H9 (cell line): ENCODE measurements around the gene PARP16. TPM values are rescaled to one million over a fixed set of nuclear protein-coding genes. Genes with fewer than 3 reads are reported as not detected.
A peak's percentile ranks its signal among the peaks of the same experiment; 100 is the strongest.
"Not testable (repeated sequence)": the region's sequence is repeated elsewhere in the genome, so short reads cannot be mapped to it uniquely, and the experiment has no call there.

Experiments
- DNase-seq: peaks from one replicate; pipeline ENCODE4 v3.0.0-alpha.2; 2017
- H2AFZ ChIP-seq: one replicate; pipeline ENCODE4 v1.6.1; 2013; ENCODE audit warnings: mild to moderate bottlenecking, low read length, control low read depth, moderate library complexity
- H2AK5ac ChIP-seq: 2 replicates; pipeline ENCODE4 v1.6.1; 2013; ENCODE audit warnings: low read length, control low read depth, mixed read lengths; ENCODE audit not compliant: insufficient read length
- H2BK120ac ChIP-seq: one replicate; pipeline ENCODE4 v1.6.1; 2013; ENCODE audit warnings: low read depth, mild to moderate bottlenecking, low read length, control low read depth, inconsistent platforms; ENCODE audit not compliant: poor library complexity, severe bottlenecking
- H2BK12ac ChIP-seq: 2 replicates; pipeline ENCODE4 v1.6.1; 2013; ENCODE audit warnings: low read length, control low read depth, mixed read lengths, low read depth; ENCODE audit not compliant: insufficient read length
- H2BK15ac ChIP-seq: 2 replicates; pipeline ENCODE4 v1.6.1; 2013; ENCODE audit warnings: low read depth, low read length, control low read depth
- H2BK20ac ChIP-seq: one replicate; pipeline ENCODE4 v1.6.1; 2013; ENCODE audit warnings: low read depth, mild to moderate bottlenecking, low read length, control low read depth, inconsistent platforms; ENCODE audit not compliant: poor library complexity, severe bottlenecking
- H2BK5ac ChIP-seq: 2 replicates; pipeline ENCODE4 v1.6.1; 2013; ENCODE audit warnings: low read length, control low read depth, mixed read lengths; ENCODE audit not compliant: insufficient read length
- H3K14ac ChIP-seq: 2 replicates; pipeline ENCODE4 v1.6.1; 2013; ENCODE audit warnings: low read length, control low read depth; ENCODE audit not compliant: insufficient read depth
- H3K18ac ChIP-seq: 2 replicates; pipeline ENCODE4 v1.6.1; 2013; ENCODE audit warnings: low read depth, mild to moderate bottlenecking, mixed read lengths, low read length, control low read depth; ENCODE audit not compliant: insufficient read length
- H3K23ac ChIP-seq: 2 replicates; pipeline ENCODE4 v1.6.1; 2013; ENCODE audit warnings: low read length, control low read depth, mixed read lengths, low read depth; ENCODE audit not compliant: insufficient read length
- H3K23me2 ChIP-seq: 2 replicates; pipeline ENCODE4 v1.6.1; 2013; ENCODE audit warnings: low read depth, mild to moderate bottlenecking, mixed read lengths, low read length, control low read depth; ENCODE audit not compliant: insufficient read length, poor library complexity, severe bottlenecking
- H3K27ac ChIP-seq: 2 replicates; pipeline ENCODE4 v1.5.1; 2013; ENCODE audit warnings: low read length, control low read depth, mixed read lengths, low read depth; ENCODE audit not compliant: insufficient read length
- H3K27me3 ChIP-seq: 2 replicates; pipeline ENCODE4 v1.6.1; 2013; ENCODE audit warnings: low read length, control low read depth, inconsistent platforms; ENCODE audit not compliant: insufficient read depth
- H3K4ac ChIP-seq: 2 replicates; pipeline ENCODE4 v1.6.1; 2013; ENCODE audit warnings: low read depth, mild to moderate bottlenecking, control low read depth, inconsistent platforms, low read length, moderate library complexity
- H3K4me1 ChIP-seq: 2 replicates; pipeline ENCODE4 v1.6.1; 2013; ENCODE audit warnings: low read length, control low read depth, inconsistent platforms; ENCODE audit not compliant: insufficient read depth
- H3K4me2 ChIP-seq: 2 replicates; pipeline ENCODE4 v1.6.1; 2013; ENCODE audit warnings: low read length, control low read depth, mixed read lengths; ENCODE audit not compliant: insufficient read length, insufficient read depth
- H3K56ac ChIP-seq: 2 replicates; pipeline ENCODE4 v1.6.1; 2013; ENCODE audit warnings: low read depth, mild to moderate bottlenecking, mixed read lengths, low read length, control low read depth; ENCODE audit not compliant: insufficient read length
- H3K79me1 ChIP-seq: 2 replicates; pipeline ENCODE4 v1.6.1; 2013; ENCODE audit warnings: low read depth, mild to moderate bottlenecking, moderate library complexity, low read length, control low read depth, inconsistent platforms; ENCODE audit not compliant: insufficient read depth, poor library complexity, severe bottlenecking
- H3K79me2 ChIP-seq: 2 replicates; pipeline ENCODE4 v1.6.1; 2013; ENCODE audit warnings: low read length, control low read depth, inconsistent platforms; ENCODE audit not compliant: insufficient read depth
- H3K9ac ChIP-seq: 2 replicates; pipeline ENCODE4 v1.6.1; 2013; ENCODE audit warnings: low read length, control low read depth, mixed read lengths; ENCODE audit not compliant: insufficient read length; ENCODE audit errors: extremely low read depth
- H3K9me3 ChIP-seq: one replicate; pipeline ENCODE4 v1.6.1; 2013; ENCODE audit warnings: low read depth, low read length, inconsistent platforms; ENCODE audit not compliant: control insufficient read depth
- H3T11ph ChIP-seq: one replicate; pipeline ENCODE4 v1.6.1; 2013; ENCODE audit warnings: mild to moderate bottlenecking, low read length, control low read depth, inconsistent platforms
- H4K20me1 ChIP-seq: one replicate; pipeline ENCODE4 v1.6.1; 2013; ENCODE audit not compliant: control insufficient read depth, insufficient read length, insufficient read depth
- H4K5ac ChIP-seq: 2 replicates; pipeline ENCODE4 v1.6.1; 2013; ENCODE audit warnings: low read depth, mild to moderate bottlenecking, mixed read lengths, low read length, control low read depth; ENCODE audit not compliant: insufficient read length
- H4K8ac ChIP-seq: replicated peaks from 2 replicates; pipeline ENCODE4 v1.6.1; 2013; ENCODE audit warnings: low read length, control low read depth, mixed read lengths, low read depth; ENCODE audit not compliant: insufficient read length
- H4K91ac ChIP-seq: 2 replicates; pipeline ENCODE4 v1.6.1; 2013; ENCODE audit warnings: low read depth, mild to moderate bottlenecking, moderate library complexity, mixed read lengths, low read length, control low read depth; ENCODE audit not compliant: insufficient read length
- H3K27ac Mint-ChIP-seq, 3 experiments: 2 replicates in 2 of 3; 3 replicates in 1 of 3; pipeline ENCODE4 v1.8.0; 2020 to 2021; ENCODE audit warnings: mixed read lengths in 3 of 3, mild to moderate bottlenecking in 1 of 3, moderate library complexity in 1 of 3
- H3K27me3 Mint-ChIP-seq: 2 replicates; pipeline ENCODE4 v1.8.0; 2021; ENCODE audit warnings: low read depth, mild to moderate bottlenecking, moderate library complexity, mixed read lengths
- H3K36me3 Mint-ChIP-seq, 3 experiments: 2 replicates in 2 of 3; 3 replicates in 1 of 3; pipeline ENCODE4 v1.8.0; 2020 to 2021; ENCODE audit warnings: low read depth in 3 of 3, mixed read lengths in 3 of 3; ENCODE audit not compliant: insufficient read depth in 1 of 3
- H3K4me1 Mint-ChIP-seq, 2 experiments: 2 replicates each; pipeline ENCODE4 v1.8.0; 2020; ENCODE audit warnings: mixed read lengths in 2 of 2
- H3K4me3 Mint-ChIP-seq, 2 experiments: 2 replicates in 1 of 2; 3 replicates in 1 of 2; pipeline ENCODE4 v1.8.0; 2020 to 2021; ENCODE audit warnings: mild to moderate bottlenecking in 2 of 2, mixed read lengths in 2 of 2, moderate library complexity in 1 of 2
- H3K9me3 Mint-ChIP-seq, 2 experiments: 2 replicates in 1 of 2; 3 replicates in 1 of 2; pipeline ENCODE4 v1.8.0; 2020; ENCODE audit warnings: mild to moderate bottlenecking in 2 of 2, mixed read lengths in 2 of 2, moderate library complexity in 1 of 2
- WGBS: extraction: QIAGEN DNeasy Blood & Tissue Kit; methylation state at CpG from one replicate; pipeline ENCODE4 v1.1.7; 2013; ENCODE audit warnings: missing lambda C conversion rate, low lambda C conversion rate, mixed read lengths; ENCODE audit not compliant: insufficient read length; ENCODE audit errors: extremely low coverage; 5-methylcytosine and 5-hydroxymethylcytosine counted together
- total RNA-seq: library from RNA; stranded (reverse); gene quantifications from 2 replicates; pipeline ENCODE4 v1.2.1, GENCODE V29; 2021
- TF ChIP-seq, protein P1 (sequence below): fragments of 200-600 bp; sonication (generic); conservative IDR thresholded peaks from 3 replicates; pipeline ENCODE4 v1.8.0; 2021; ENCODE audit warnings: antibody characterized with exemption, mild to moderate bottlenecking

PARP16 gene
- total RNA-seq, 1 experiment from 2014 or later, result 3.9 TPM

DNA sequence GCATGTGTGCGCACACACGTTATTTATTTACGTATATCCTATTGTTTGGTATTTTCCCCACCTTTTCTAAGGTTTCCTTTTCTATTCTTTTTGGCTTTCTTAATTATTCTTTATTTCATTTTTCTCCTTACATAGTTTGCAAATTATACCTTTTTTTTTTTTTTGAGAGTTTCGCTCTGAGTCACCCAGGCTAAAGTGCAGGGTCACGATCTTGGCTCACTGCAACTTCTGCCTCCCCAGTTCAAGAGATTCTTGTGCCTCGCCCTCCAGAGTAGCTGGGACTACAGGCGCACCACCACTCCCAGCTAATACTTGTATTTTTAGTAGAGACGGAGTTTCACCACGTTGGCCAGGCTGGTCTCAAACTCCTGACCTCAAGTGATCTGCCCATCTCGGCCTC lies 55.4 kb downstream of the PARP16 start:
- no peaks in the 10 kb centered on the region for H3K27me3 Mint-ChIP-seq
- H3K23me2 ChIP-seq, result no peaks in the 10 kb centered on the region
- no peak overlapping the region for H2BK120ac ChIP-seq
- H3K79me1 ChIP-seq, result no peaks in the 10 kb centered on the region
- H2BK5ac ChIP-seq, result no peak overlapping the region
- H2AFZ ChIP-seq, result no peak overlapping the region
- H3K36me3 Mint-ChIP-seq, result no peaks in the 10 kb centered on the region
- H3K27me3 ChIP-seq, result no peaks in the 10 kb centered on the region
- H3K56ac ChIP-seq, result no peak overlapping the region
- 0 out of 2 replicates have a peak, but pooled peaks cover 2% of the 10 kb centered on the region for H3K4me1 ChIP-seq
- H4K91ac ChIP-seq, result no peak overlapping the region
- no peak overlapping the region for H3K18ac ChIP-seq
- H3T11ph ChIP-seq, result no peak overlapping the region
- no peak overlapping the region for H3K27ac Mint-ChIP-seq
- no peaks in the 10 kb centered on the region for H3K9me3 Mint-ChIP-seq
- H3K79me2 ChIP-seq, result no peaks in the 10 kb centered on the region
- H4K20me1 ChIP-seq, result no peaks in the 10 kb centered on the region
- H3K27ac ChIP-seq, result no peak overlapping the region
- TF ChIP-seq, protein P1, sequence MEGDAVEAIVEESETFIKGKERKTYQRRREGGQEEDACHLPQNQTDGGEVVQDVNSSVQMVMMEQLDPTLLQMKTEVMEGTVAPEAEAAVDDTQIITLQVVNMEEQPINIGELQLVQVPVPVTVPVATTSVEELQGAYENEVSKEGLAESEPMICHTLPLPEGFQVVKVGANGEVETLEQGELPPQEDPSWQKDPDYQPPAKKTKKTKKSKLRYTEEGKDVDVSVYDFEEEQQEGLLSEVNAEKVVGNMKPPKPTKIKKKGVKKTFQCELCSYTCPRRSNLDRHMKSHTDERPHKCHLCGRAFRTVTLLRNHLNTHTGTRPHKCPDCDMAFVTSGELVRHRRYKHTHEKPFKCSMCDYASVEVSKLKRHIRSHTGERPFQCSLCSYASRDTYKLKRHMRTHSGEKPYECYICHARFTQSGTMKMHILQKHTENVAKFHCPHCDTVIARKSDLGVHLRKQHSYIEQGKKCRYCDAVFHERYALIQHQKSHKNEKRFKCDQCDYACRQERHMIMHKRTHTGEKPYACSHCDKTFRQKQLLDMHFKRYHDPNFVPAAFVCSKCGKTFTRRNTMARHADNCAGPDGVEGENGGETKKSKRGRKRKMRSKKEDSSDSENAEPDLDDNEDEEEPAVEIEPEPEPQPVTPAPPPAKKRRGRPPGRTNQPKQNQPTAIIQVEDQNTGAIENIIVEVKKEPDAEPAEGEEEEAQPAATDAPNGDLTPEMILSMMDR, result no peak
- no peak overlapping the region for H2BK15ac ChIP-seq
- H3K4me2 ChIP-seq, result no peak overlapping the region
- H2BK20ac ChIP-seq, result no peak overlapping the region
- H2AK5ac ChIP-seq, result no peak overlapping the region
- no peak overlapping the region for H3K9ac ChIP-seq
- no peak for DNase-seq
- H4K8ac ChIP-seq, result no peak overlapping the region
- H3K9me3 ChIP-seq, result no peaks in the 10 kb centered on the region
- no CpG with 5 or more reads among the region's 10 CpGs for WGBS
- H3K23ac ChIP-seq, result no peak overlapping the region
- H3K4me1 Mint-ChIP-seq, result peaks cover 16% of the 10 kb centered on the region in 2 experiments
- no peak overlapping the region for H3K14ac ChIP-seq
- no peak overlapping the region for H4K5ac ChIP-seq
- H3K4me3 Mint-ChIP-seq, result no peak overlapping the region
- no peak overlapping the region for H2BK12ac ChIP-seq
- no peak overlapping the region for H3K4ac ChIP-seq

DNA sequence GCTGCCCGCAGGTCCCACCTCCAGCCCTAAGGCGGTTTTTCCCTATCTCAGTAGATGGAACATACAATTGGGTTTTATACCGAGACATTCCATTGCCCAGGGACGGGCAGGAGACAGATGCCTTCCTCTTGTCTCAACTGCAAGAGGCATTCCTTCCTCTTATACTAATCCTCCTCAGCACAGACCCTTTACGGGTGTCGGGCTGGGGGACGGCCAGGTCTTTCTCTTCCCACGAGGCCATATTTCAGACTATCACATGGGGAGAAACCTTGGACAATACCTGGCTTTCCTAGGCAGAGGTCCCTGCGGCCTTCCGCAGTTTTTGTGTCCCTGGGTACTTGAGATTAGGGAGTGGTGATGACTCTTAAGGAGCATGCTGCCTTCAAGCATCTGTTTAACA lies 59.8 kb downstream of the PARP16 start:
- not testable (repeated sequence) for H2BK120ac ChIP-seq, H3K9me3 Mint-ChIP-seq, H3K23ac ChIP-seq, H4K5ac ChIP-seq, H3K18ac ChIP-seq, H3K36me3 Mint-ChIP-seq, H2BK12ac ChIP-seq, H2BK5ac ChIP-seq, H3K4me3 Mint-ChIP-seq, H3K27me3 ChIP-seq, DNase-seq, H3K9ac ChIP-seq, H3K4ac ChIP-seq, H2BK20ac ChIP-seq, H4K20me1 ChIP-seq, H4K91ac ChIP-seq, H3K79me1 ChIP-seq, H2AK5ac ChIP-seq, H4K8ac ChIP-seq, H3K9me3 ChIP-seq, H3K4me2 ChIP-seq, H3K27ac ChIP-seq, H2AFZ ChIP-seq, H2BK15ac ChIP-seq, H3T11ph ChIP-seq, H3K23me2 ChIP-seq, H3K27me3 Mint-ChIP-seq, H3K14ac ChIP-seq, H3K4me1 ChIP-seq, H3K56ac ChIP-seq, H3K79me2 ChIP-seq
- H3K4me1 Mint-ChIP-seq, result peaks cover 25 to 31% of the 10 kb centered on the region in 2 experiments
- H3K27ac Mint-ChIP-seq, result 0 out of 7 replicates have a peak overlapping the region, but pooled peaks of 1 of the 3 experiments have one; percentile 58
- no CpG with 5 or more reads among the region's 10 CpGs for WGBS
